AG09309 (cell line): ENCODE data around the gene TECPR2.
A peak's percentile ranks its signal among the peaks of the same experiment; 100 is the strongest.

Source experiments
- DNase-seq: peaks from one replicate; pipeline ENCODE4 v3.0.0-alpha.2; 2010; ENCODE audit warnings: low read depth
- H3K4me3 ChIP-seq: 2 replicates; pipeline ENCODE4 v1.5.1; 2011; ENCODE audit warnings: mild to moderate bottlenecking, low read depth, low read length, moderate library complexity; ENCODE audit not compliant: control insufficient read depth
- CTCF ChIP-seq: IDR thresholded peaks from 2 replicates; pipeline ENCODE4 v1.5.1; 2011; ENCODE audit warnings: mild to moderate bottlenecking, low read depth, low read length, inconsistent platforms; ENCODE audit not compliant: insufficient read depth, control insufficient read depth; ENCODE audit errors: missing control alignments

The TECPR2 gene

GRCh38 chr14:102497998-102498677, 135.4 kb downstream of the TECPR2 start:
- peak; percentile 14 for TF ChIP-seq CTCF
- DNase-seq = no peak
- H3K4me3 ChIP-seq = no peak overlapping the region

GRCh38 chr14:102498678-102499265, 136.0 kb downstream of the TECPR2 start:
- no peak overlapping the region for H3K4me3 ChIP-seq
- TF ChIP-seq CTCF = no peak
- DNase-seq = no peak

- no peak for DNase-seq
Measured at GRCh38 chr14:102499401-102500157, 136.8 kb downstream of the TECPR2 start.

GRCh38 chr14:102500158-102500662, 137.5 kb downstream of the TECPR2 start:
- DNase-seq = peak; percentile 84
- H3K4me3 ChIP-seq = no peak overlapping the region
- no peak for TF ChIP-seq CTCF

More at GRCh38 chr14:102499401-102500157, 136.8 kb downstream of the TECPR2 start:
- H3K4me3 ChIP-seq = no peak overlapping the region
- TF ChIP-seq CTCF = no peak

- DNase-seq = no peak
Measured at GRCh38 chr14:102500713-102501112, 138.0 kb downstream of the TECPR2 start.

More at GRCh38 chr14:102500713-102501112, 138.0 kb downstream of the TECPR2 start:
- no peak overlapping the region for H3K4me3 ChIP-seq
- no peak for TF ChIP-seq CTCF
